Right renal cortex interstitium (tissue), 3 donors: ENCODE data around the gene PQBP1. TPM values are rescaled to one million over a fixed set of nuclear protein-coding genes. Genes with fewer than 3 reads are reported as not detected.

Source experiments
- DNase-seq, 3 donors: peaks; one replicate each; pipeline ENCODE4 v3.0.0-alpha.2; 2013; ENCODE audit warnings: low read depth in 3 of 3, low spot score in 2 of 3
- polyA plus RNA-seq, 3 donors: library from polyadenylated mRNA; unstranded; fragments of 120-200 nt; gene quantifications; one replicate each; pipeline ENCODE4 v1.2.1, GENCODE V29; 2013; ENCODE audit not compliant: insufficient read length in 3 of 3

PQBP1 gene
- polyA plus RNA-seq, 3 donors: 75.1 to 78.8 (median 75.8) TPM

GRCh38 chrX:48899078-48899410 lies 1.3 kb downstream of the PQBP1 start:
- no peak for DNase-seq

GRCh38 chrX:48901069-48901468 lies 3.3 kb downstream of the PQBP1 start:
- no peak for DNase-seq

- no peak for DNase-seq
Observed at GRCh38 chrX:48902135-48902534, 4.4 kb downstream of the PQBP1 start.

DNA sequence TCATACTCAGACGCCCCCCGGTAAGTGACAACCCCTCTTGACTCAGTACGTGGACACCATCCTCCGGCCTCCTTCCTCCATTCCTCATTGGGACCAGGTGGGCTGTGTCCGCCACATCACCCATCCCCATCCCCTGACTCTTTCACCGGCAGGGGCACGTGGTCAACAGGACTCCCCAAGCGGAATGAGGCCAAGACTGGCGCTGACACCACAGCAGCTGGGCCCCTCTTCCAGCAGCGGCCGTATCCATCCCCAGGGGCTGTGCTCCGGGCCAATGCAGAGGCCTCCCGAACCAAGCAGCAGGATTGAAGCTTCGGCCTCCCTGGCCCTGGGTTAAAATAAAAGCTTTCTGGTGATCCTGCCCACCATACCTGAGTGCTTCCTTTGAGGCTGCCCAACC lies 5.0 kb downstream of the PQBP1 start:
- no peak for DNase-seq

- no peak for DNase-seq
Observed at GRCh38 chrX:48903290-48903689, 5.6 kb downstream of the PQBP1 start.

DNA sequence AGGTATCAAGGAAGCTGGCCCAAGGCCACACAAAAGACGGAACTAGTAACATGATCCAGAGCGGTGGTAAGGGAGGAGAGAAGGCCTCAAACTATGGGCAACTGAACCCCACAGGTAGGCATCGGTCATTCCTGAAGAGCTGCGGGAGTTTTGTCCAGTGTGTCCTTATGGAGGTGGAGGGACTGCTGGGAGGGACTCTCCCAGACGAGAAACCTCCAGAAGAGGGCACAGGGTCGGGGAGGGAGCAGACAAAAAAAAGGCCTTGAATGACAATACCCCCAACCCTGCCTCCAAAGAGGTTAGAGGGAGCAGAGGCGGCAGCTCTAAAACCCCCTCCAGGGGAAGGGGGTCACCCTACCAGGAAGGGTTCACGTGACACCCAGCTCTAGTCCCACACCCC lies 6.5 kb downstream of the PQBP1 start:
- no peak for DNase-seq

- DNase-seq: no peak
Observed at GRCh38 chrX:48904626-48905025, 6.9 kb downstream of the PQBP1 start.

GRCh38 chrX:48905090-48905790 lies 7.5 kb downstream of the PQBP1 start:
- DNase-seq: no peak

DNA sequence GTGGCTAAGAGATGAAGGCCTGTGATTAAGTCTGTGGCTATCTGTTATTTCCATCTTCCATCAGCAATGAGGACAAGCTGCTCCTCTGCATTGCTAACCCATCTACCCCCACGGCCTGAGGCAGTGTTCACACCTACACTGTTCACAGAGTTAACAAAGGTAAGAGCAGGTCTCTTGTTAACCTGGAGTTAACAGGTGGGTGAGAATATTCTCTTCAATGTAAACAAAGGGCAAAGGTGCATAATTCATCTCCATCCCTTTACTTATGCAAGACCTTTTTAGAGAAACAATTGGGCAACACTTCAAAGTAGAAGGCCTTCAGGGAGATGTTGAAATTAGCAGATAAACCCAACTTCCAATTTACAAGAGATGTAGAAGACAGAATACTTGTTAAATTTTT lies 10.9 kb downstream of the PQBP1 start:
- DNase-seq: no peak

- DNase-seq: no peak
Observed at GRCh38 chrX:48909703-48910294, 12.1 kb downstream of the PQBP1 start.

- no peak for DNase-seq
Observed at GRCh38 chrX:48910926-48911411, 13.2 kb downstream of the PQBP1 start.

- DNase-seq: no peak
Observed at GRCh38 chrX:48911412-48912182, 13.9 kb downstream of the PQBP1 start, which contains the start of gene SLC35A2. Gene SLC35A2 (minus strand): TSS chrX:48911646. CDS start chrX:48911636, 10 bp downstream.

DNA sequence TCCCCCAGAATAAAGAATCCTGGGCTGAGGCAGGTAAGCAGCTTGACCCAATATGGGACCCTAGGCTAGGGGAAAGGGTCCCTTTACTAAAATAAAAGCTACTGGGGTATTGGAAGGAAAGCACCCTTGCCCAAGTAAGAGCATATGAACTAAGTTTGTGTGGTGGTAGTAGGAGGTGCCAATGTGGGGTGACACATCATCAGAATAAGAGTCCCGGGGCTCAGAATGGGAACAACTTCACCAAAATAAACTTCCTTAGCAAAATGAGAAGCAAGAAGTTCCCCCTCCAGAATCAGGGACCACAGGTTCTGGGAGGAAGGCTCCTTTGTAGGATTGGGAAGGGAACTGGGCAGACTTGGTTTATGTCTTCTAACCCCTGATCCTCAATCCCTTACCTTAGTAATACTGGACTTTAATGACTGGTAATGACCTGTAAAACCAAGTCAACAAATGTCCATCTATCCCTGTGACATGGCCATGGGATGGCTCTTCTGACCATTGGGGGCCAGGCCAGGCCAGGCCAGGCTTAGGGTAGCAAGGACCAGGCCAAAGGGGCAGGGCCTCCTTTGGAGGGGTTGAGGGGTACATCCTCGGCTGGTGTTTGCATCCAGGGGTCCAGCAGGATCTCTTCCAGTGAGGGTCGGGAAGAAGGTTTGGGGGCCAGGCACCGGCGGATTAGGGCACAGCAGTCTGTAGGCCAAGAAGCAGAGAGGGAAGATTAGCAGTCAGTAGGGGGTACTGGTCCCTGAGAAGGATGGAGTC lies 16.1 kb downstream of the PQBP1 start:
- no peak for DNase-seq

DNA sequence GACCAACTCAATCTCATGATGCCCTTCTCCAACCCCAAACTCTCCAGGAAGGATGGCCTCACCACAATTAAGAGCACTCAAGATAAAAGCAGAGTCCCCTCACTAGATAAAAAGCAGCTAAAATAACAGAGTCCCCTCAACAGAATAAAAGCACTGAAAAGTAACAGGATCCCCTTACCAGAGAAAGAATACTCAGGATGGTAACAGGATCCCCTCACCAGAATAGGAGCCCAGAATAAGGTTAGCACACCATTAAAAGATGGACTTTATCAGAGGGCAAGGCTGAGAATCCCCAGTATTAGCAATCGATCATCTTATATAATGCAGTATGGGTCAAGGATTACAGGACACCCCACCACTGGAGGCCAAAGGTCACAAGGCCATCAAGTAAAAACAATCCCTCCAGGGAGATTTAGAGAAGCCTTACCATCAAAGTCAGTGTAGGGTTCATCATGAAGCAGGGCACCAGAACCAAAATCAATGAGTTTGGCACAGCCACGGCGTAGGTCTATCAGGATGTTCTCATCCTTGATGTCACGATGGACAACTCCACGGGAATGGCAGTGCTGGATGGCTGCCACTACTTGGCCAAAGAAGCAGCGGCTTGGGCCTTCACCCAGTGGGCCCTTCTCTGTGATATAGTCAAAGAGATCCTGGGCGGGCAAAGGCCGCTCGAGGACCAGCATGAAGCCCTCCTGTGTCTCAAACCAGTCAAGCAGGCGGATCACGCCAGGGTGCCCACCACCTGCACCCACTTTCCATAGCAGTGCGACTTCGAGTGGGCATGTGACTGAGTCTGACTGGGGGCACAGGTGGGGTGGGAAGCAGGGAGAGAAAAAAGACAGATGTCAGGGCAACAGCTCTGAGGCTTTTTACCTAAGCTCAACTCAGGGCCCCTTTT lies 17.1 kb downstream of the PQBP1 start:
- DNase-seq: no peak

DNA sequence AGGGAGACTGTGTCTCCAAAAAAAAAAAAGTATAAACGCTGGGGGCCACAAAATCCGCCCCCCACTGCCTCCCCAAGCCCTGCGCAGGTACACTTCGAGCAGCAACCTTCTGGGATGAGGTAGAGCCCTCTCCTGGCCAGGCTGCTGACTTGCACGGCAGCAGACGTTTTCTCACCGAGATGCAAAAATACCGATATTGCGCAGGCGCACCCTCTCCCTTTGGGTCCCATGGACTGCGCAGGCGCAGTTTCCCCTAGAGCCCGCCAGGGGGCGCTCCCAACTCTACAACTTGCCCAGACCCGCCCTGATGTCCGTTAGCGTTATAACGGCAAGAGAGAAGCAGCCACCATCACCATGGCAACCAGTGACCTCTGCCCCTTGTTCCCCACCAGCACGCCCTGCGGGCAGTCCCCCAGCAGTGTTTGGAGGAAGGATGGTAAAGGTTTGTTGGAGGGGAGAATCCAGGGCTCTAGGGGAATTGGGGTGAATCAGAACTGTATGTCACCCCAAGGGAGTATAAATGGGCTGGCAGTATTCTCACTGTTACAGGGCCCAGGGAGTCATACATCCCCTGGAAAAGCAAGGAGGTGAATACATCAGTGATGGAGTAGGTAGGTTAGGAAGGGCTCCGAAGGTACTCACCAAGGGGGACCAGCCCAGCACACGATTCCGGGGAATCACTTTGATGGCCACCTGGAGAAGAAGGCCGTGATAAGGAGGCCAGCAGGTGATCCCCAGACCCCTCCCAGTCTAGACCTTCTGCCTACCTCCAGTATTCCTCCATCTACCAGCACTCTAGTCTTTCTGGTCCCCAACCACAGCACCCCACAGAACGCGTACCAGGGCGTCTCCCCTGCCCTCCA lies 19.6 kb downstream of the PQBP1 start:
- peak in 2 of 3 donors; percentile 72 to 73 for DNase-seq

GRCh38 chrX:48918301-48918642 lies 20.5 kb downstream of the PQBP1 start:
- DNase-seq: no peak

- peak in 2 of 3 donors; percentile 59 to 67 for DNase-seq
Observed at GRCh38 chrX:48918643-48919340, 21.1 kb downstream of the PQBP1 start, which contains the start of gene PIM2. Gene PIM2 (minus strand): TSS chrX:48919024. CDS start chrX:48918834, 190 bp downstream.

DNA sequence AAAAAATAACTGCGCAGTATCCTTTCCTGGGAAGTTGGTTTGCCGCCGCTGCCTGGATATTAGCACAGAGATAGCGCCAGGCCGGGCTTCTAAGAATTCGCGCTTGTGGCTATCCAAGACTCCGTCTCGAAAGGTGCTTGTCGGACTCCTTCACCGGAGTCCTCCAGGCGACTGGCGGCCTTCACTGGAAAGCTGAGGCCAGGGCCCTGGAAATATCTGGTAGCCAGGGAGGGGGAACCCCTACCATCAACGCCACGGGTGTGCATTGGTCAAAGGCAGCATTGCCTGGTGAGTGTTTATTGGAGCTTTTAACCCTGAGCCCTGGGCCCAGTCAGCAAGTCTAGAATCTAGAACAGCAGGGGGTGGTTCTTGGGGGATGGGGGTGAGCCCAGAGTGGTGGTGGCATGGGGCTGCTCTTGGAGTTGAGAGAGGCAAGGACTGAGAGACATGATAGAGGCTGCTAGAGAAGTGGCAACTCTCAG lies 21.7 kb downstream of the PQBP1 start:
- no peak for DNase-seq
